Activated naive CD8-positive, alpha-beta T cell treated with anti-CD3 and anti-CD28 coated beads, Interleukin-2, amount 10 ng/mL, durations not matched to agents 7 days and 5 days (primary cell): ENCODE data around the gene TMEM108. TPM values are rescaled to one million over a fixed set of nuclear protein-coding genes. Genes with fewer than 3 reads are reported as not detected.

Experiments used
- ATAC-seq: fragments of 150-1000 bp; cut with Tn5 transposase; one replicate; pipeline ENCODE4 v1.10.0; 2021; ENCODE audit warnings: low read depth, moderate library complexity
- POLR2A ChIA-PET: fragments of 350-600 bp; sonication (Branson Sonifier 250); formaldehyde crosslinking; loops from one replicate; lab custom pipeline; 2021; ENCODE audit warnings: antibody characterized with exemption; lab: Charles Lee
- DNase-seq: peaks from one replicate; pipeline ENCODE4 v3.0.0; 2021
- H3K27ac Mint-ChIP-seq: one replicate; pipeline ENCODE4 v1.8.0; 2022; ENCODE audit warnings: mild to moderate bottlenecking, mixed read lengths
- H3K27me3 Mint-ChIP-seq: one replicate; pipeline ENCODE4 v1.8.0; 2022; ENCODE audit warnings: mild to moderate bottlenecking, moderate library complexity, mixed read lengths
- H3K36me3 Mint-ChIP-seq: one replicate; pipeline ENCODE4 v1.8.0; 2021; ENCODE audit warnings: mild to moderate bottlenecking, mixed read lengths
- H3K4me1 Mint-ChIP-seq: one replicate; pipeline ENCODE4 v1.8.0; 2021; ENCODE audit warnings: mixed read lengths
- H3K4me3 Mint-ChIP-seq: one replicate; pipeline ENCODE4 v1.8.0; 2022; ENCODE audit warnings: mild to moderate bottlenecking, moderate library complexity, mixed read lengths
- H3K9me3 Mint-ChIP-seq: one replicate; pipeline ENCODE4 v1.8.0; 2021; ENCODE audit warnings: mixed read lengths
- total RNA-seq, 2 experiments: library from RNA; stranded (reverse); gene quantifications; one replicate each; pipeline ENCODE4 v1.2.3, GENCODE V29; 2021

The TMEM108 gene
- total RNA-seq, 2 experiments from 2014 or later, result not detected

- H3K27ac Mint-ChIP-seq, result no peak overlapping the region
- H3K36me3 Mint-ChIP-seq, result no peaks in the 10 kb centered on the region
- POLR2A ChIA-PET, result no interaction called here
- ATAC-seq (no peak), DNase-seq (no peak)
- H3K4me1 Mint-ChIP-seq, result peaks cover 2% of the 10 kb centered on the region
- H3K9me3 Mint-ChIP-seq, result no peaks in the 10 kb centered on the region
- no peak overlapping the region for H3K4me3 Mint-ChIP-seq
- peaks cover 7% of the 10 kb centered on the region for H3K27me3 Mint-ChIP-seq
Measured at GRCh38 chr3:133277813-133278212, 239.6 kb downstream of the TMEM108 start.

DNA sequence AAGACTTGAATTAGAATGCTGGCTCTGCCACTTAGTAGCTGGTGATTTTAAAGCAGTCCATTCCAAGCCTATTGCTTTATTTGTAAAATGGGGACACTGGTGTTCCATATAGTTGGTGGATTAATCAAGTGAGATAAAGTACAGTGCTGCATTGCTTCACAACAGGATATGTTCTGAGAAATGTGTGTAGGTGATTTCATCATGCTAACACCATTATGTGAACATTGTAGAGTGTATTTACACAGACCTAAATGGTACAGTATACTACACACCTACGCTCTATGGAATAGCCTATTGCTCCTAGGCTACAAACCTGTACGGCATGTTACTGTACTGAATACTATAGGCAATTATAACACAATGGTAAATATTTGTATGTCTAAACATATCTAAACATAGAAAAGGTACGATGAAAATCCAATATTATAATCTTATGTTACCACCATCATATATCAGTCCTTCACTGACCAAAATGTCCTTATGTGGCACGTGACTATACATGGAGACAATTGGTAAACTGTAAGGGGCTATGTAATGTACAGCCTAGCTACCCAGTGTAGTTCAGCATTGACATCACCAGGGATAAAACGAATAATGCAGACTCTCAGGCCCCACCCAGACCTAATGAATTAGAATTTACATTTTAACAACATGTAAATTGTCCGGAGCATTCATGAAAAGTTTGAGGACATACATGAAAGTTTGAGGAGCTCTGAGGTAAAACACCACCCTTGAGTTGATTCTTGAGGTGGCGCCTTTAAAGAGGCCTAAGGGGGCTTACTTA is 240.3 kb downstream of the TMEM108 start:
- peaks cover 7% of the 10 kb centered on the region for H3K27me3 Mint-ChIP-seq
- H3K9me3 Mint-ChIP-seq, result no peaks in the 10 kb centered on the region
- peaks cover 2% of the 10 kb centered on the region for H3K4me1 Mint-ChIP-seq
- no peak overlapping the region for H3K4me3 Mint-ChIP-seq
- ATAC-seq (no peak), DNase-seq (no peak)
- POLR2A ChIA-PET, result no interaction called here
- no peaks in the 10 kb centered on the region for H3K36me3 Mint-ChIP-seq
- no peak overlapping the region for H3K27ac Mint-ChIP-seq

DNA sequence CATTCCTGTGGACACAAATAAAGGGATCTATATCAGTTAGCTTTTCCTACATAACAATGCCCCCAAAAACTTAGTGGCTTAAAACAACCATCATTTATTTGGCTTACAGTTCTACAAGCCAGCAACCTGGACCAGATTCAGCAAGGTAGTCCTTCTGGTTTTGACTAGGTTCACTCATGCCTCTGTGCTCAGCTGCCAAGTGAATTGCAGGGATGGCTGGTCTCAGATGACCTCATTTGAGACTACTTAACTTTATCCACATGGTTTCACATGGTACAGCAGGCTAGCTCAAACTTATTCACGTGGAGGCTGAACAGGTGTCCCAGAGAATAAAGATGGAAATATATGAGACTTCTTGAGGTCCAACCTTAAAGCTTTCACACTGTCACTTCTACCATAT is 242.4 kb downstream of the TMEM108 start:
- Mint-ChIP-seq H3K4me1 (no peaks in the 10 kb centered on the region), H3K4me3 (no peak overlapping the region), H3K9me3 (no peaks in the 10 kb centered on the region), H3K36me3 (no peaks in the 10 kb centered on the region), H3K27me3 (peaks cover 4% of the 10 kb centered on the region), H3K27ac (no peak overlapping the region)
- ATAC-seq (no peak), DNase-seq (no peak)
- POLR2A ChIA-PET, result no interaction called here

GRCh38 chr3:133282236-133282635 is 244.0 kb downstream of the TMEM108 start:
- DNase-seq, result no peak
- Mint-ChIP-seq H3K27ac (no peak overlapping the region), H3K36me3 (no peaks in the 10 kb centered on the region), H3K9me3 (no peaks in the 10 kb centered on the region), H3K27me3 (peaks cover 14% of the 10 kb centered on the region), H3K4me1 (no peaks in the 10 kb centered on the region), H3K4me3 (no peak overlapping the region)
- ATAC-seq, result no peak
- POLR2A ChIA-PET, result no interaction called here

GRCh38 chr3:133283958-133284807 is 246.0 kb downstream of the TMEM108 start:
- ATAC-seq (no peak), DNase-seq (no peak)
- Mint-ChIP-seq H3K27ac (no peak overlapping the region), H3K4me3 (no peak overlapping the region), H3K27me3 (peaks cover 20% of the 10 kb centered on the region), H3K36me3 (no peaks in the 10 kb centered on the region), H3K9me3 (no peaks in the 10 kb centered on the region), H3K4me1 (no peaks in the 10 kb centered on the region)
- POLR2A ChIA-PET, result no interaction called here

- H3K9me3 Mint-ChIP-seq, result no peaks in the 10 kb centered on the region
- DNase-seq (no peak), ATAC-seq (no peak)
- H3K27ac Mint-ChIP-seq, result no peak overlapping the region
- no peaks in the 10 kb centered on the region for H3K36me3 Mint-ChIP-seq
- peaks cover 24% of the 10 kb centered on the region for H3K27me3 Mint-ChIP-seq
- POLR2A ChIA-PET, result no interaction called here
- H3K4me1 Mint-ChIP-seq, result no peaks in the 10 kb centered on the region
- no peak overlapping the region for H3K4me3 Mint-ChIP-seq
Measured at GRCh38 chr3:133289322-133289721, 251.1 kb downstream of the TMEM108 start.

- Mint-ChIP-seq H3K36me3 (no peaks in the 10 kb centered on the region), H3K4me3 (no peak overlapping the region), H3K9me3 (no peaks in the 10 kb centered on the region), H3K27ac (no peak overlapping the region), H3K4me1 (no peaks in the 10 kb centered on the region), H3K27me3 (peaks cover 13% of the 10 kb centered on the region)
- POLR2A ChIA-PET, result no interaction called here
- ATAC-seq, result no peak
- DNase-seq, result no peak
Measured at GRCh38 chr3:133292296-133292695, 254.1 kb downstream of the TMEM108 start.

DNA sequence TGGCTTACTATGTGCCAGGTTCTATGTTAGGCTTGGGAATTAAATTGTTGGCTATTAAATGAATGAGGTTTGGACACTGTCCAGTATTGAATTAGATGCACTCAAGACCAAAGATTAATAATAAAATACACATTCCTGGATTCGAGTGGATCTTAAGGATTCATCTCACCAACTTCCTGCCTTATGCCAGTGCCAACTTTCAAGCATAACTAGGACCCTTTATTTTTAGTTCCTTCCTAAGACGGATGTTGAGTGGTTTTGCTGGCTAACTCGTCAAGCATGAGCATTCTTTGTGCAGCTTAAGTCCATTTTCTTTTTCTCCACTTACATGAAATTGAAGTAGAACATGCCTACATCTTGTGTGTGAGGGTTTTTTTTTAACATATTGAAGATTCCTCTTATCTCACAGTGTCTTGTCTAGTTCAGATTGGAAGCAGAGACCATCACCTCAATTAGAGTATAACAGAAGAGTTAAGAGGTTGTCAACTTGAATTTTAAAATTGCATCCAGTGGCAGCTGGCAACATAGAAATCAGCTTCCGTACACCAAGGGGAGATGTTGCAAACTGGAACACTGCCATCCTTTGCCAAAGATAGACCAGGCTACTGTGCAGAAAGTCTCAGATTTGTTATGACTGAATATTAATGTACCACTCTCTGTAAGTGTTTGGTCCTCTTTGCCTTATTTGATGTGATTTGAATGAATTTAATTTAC is 255.4 kb downstream of the TMEM108 start:
- Mint-ChIP-seq H3K27ac (no peak overlapping the region), H3K36me3 (no peaks in the 10 kb centered on the region), H3K4me3 (no peak overlapping the region), H3K9me3 (no peaks in the 10 kb centered on the region), H3K27me3 (peaks cover 7% of the 10 kb centered on the region), H3K4me1 (no peaks in the 10 kb centered on the region)
- no peak for DNase-seq
- POLR2A ChIA-PET, result no interaction called here
- ATAC-seq, result no peak

DNA sequence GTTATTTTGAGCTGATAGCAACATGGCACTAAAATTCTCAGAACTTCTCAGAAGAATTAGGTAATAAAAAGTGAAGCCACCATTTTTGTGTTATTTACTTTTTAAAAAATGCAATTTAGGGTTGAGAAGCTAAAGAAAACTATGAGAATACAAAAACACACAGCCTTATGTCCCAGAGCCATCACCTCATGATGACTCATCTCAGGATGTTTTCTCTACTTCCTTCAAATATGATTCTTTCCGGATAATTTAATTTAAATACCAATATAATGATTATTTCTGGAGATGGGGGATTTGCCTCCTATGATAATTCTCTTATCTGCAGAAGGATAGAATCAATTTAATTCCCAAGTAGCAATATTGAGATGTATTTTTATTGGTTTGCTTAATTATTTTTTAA is 256.1 kb downstream of the TMEM108 start:
- H3K27ac Mint-ChIP-seq, result no peak overlapping the region
- peaks cover 7% of the 10 kb centered on the region for H3K27me3 Mint-ChIP-seq
- no peak for ATAC-seq
- POLR2A ChIA-PET, result no interaction called here
- no peak for DNase-seq
- no peaks in the 10 kb centered on the region for H3K36me3 Mint-ChIP-seq
- no peaks in the 10 kb centered on the region for H3K4me1 Mint-ChIP-seq
- H3K9me3 Mint-ChIP-seq, result no peaks in the 10 kb centered on the region
- no peak overlapping the region for H3K4me3 Mint-ChIP-seq

GRCh38 chr3:133295199-133295901 is 257.2 kb downstream of the TMEM108 start:
- H3K27ac Mint-ChIP-seq, result no peak overlapping the region

DNA sequence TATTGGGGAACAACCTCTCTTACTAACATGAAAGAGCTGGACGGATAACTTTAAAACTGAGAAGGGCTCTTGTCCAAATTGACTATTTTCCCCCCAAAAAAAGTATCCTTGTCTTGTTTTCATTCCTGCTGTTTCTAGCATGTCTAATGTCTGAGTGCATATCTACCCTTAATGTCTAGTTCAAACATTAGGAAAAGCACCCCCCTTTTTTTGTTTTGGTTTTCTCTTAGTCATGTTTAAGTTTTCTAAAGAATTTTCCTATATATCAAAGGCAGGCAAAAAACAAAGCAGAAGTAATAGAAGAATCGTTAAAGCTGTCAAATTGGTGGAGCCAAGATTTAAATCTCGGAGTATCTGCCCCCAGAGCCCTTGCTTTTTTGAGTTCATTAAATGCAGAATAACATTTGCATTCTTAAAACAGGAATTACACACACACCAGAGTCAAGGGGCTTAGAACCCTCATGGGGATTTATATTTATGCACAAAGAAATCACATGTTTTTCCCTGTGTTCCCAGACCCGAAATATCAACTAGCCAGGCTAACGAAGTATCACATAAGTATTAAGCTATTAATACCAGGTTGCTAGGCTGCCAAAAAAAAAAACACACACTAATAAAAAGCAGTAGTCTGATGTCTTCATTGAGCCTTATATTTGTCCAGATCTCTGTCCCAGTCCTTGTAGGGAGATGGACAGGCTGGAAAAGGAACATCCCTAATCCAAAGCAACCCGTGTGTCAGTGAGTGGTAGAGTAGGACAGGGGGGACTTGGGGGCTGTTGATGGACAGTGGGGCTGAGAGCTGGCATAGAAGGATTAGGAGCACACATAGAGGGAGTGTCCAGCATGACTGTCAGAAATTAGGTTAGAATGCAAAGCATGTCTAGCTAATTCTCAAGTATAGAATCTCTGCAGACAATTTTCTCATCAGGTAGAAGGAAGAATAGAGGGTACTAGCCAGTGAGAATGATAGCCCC is 258.0 kb downstream of the TMEM108 start:
- H3K9me3 Mint-ChIP-seq, result no peaks in the 10 kb centered on the region
- peaks cover 7% of the 10 kb centered on the region for H3K27me3 Mint-ChIP-seq
- ATAC-seq, result no peak
- POLR2A ChIA-PET, result no interaction called here
- no peak overlapping the region for H3K27ac Mint-ChIP-seq
- no peaks in the 10 kb centered on the region for H3K36me3 Mint-ChIP-seq
- H3K4me3 Mint-ChIP-seq, result no peak overlapping the region
- no peaks in the 10 kb centered on the region for H3K4me1 Mint-ChIP-seq
- no peak for DNase-seq

More at GRCh38 chr3:133295199-133295901, 257.2 kb downstream of the TMEM108 start:
- ATAC-seq (no peak), DNase-seq (no peak)
- Mint-ChIP-seq H3K27me3 (peaks cover 7% of the 10 kb centered on the region), H3K36me3 (no peaks in the 10 kb centered on the region), H3K4me1 (no peaks in the 10 kb centered on the region), H3K9me3 (no peaks in the 10 kb centered on the region), H3K4me3 (no peak overlapping the region)
- POLR2A ChIA-PET, result no interaction called here

GRCh38 chr3:133296981-133297380 is 258.8 kb downstream of the TMEM108 start:
- Mint-ChIP-seq H3K27me3 (peaks cover 3% of the 10 kb centered on the region), H3K4me3 (no peak overlapping the region), H3K36me3 (no peaks in the 10 kb centered on the region), H3K4me1 (peaks cover 3% of the 10 kb centered on the region), H3K9me3 (no peaks in the 10 kb centered on the region), H3K27ac (no peak overlapping the region)
- no peak for ATAC-seq
- POLR2A ChIA-PET, result no interaction called here
- no peak for DNase-seq
